ENCODE data around the gene RAB31. TPM values are rescaled to one million over a fixed set of nuclear protein-coding genes. Genes with fewer than 3 reads are reported as not detected.

RAB31 gene
- total and polyA plus RNA-seq, 2 of the 13 experiments (the other 11 are each of a cell fraction or from before 2014, with no cell fraction given), result 1.1 to 1.7 TPM

- in situ Hi-C loops (cut with HindIII; ENCODE audit: extremely low pct_ligation_motif_present, low pct_unique_long_range_greater_than_20kb), result no loop called here
- H3K9me3 ChIP-seq (ENCODE audit: low read length), result no peaks in the 10 kb centered on the region
- no peak overlapping the region for H2AFZ ChIP-seq (ENCODE audit: low read length)
- FAIRE-seq (no peak), DNase-seq (ENCODE audit: low spot score) (no peak), ATAC-seq (no peak)
- 49% methylated on average over 3 of the region's 3 CpGs for WGBS (ENCODE audit: low lambda C conversion rate)
- intact Hi-C loops (cut with micrococcal nuclease; ENCODE audit: unreplicated experiment), result no loop called here
- no peaks in the 10 kb centered on the region for H3K36me3 ChIP-seq (replicated peaks in 1 of 2; ENCODE audit: control insufficient read depth in 1 of 2, insufficient read depth in 2 of 2, low read length in 2 of 2)
- peaks cover 0 to 10% of the 10 kb centered on the region in 2 experiments; a peak in 3 of 5 replicates for H3K27me3 ChIP-seq (ENCODE audit: control insufficient read depth in 1 of 2, insufficient read depth in 2 of 2, low read length in 2 of 2)
- no peak overlapping the region for H3K4me2 ChIP-seq (ENCODE audit: low read depth, low read length)
- ChIA-PET POLR2A (no interaction called here), CTCF (ENCODE audit: low intra/inter-chr PET ratio, low total read pairs) (no interaction called here)
- H3K27ac ChIP-seq (ENCODE audit: extremely low read length, insufficient read depth, low read length), result no peak overlapping the region
- no peaks in the 10 kb centered on the region for H3K79me2 ChIP-seq (ENCODE audit: insufficient read depth, low read length)
- BruUV-seq (replicated peaks), result no TSS peak
- H4K20me1 ChIP-seq (ENCODE audit: insufficient read depth, low read length), result no peaks in the 10 kb centered on the region
- H3K4me3 ChIP-seq (replicated peaks in 1 of 3; ENCODE audit: insufficient read depth in 1 of 3, low read depth in 2 of 3, low read length in 3 of 3), result no peak overlapping the region
- H3K9ac ChIP-seq (ENCODE audit: insufficient read depth, low read depth, low read length), result no peak overlapping the region
- no peaks in the 10 kb centered on the region for H3K4me1 ChIP-seq (ENCODE audit: insufficient read depth, low read length)
- TF ChIP-seq SKIL (CRISPR knock-in tag; IDR thresholded peaks at IDR 0.05; ENCODE audit: borderline replicate concordance) (no peak), HNF1A (IDR thresholded peaks at IDR 0.05; ENCODE audit: low read depth) (no peak), HNF1A (CRISPR knock-in tag; IDR thresholded peaks at IDR 0.05; ENCODE audit: borderline replicate concordance) (no peak), CBX5 (CRISPR knock-in tag; IDR thresholded peaks at IDR 0.05; ENCODE audit: borderline replicate concordance) (no peak), PRMT3 (CRISPR knock-in tag; IDR thresholded peaks at IDR 0.05; ENCODE audit: borderline replicate concordance, low read depth) (no peak), TBL1XR1 (IDR thresholded peaks at IDR 0.05; ENCODE audit: borderline replicate concordance, low read length, partially characterized antibody) (no peak), HBP1 (CRISPR knock-in tag; IDR thresholded peaks at IDR 0.05; ENCODE audit: low read depth) (no peak), ARID4A (CRISPR knock-in tag; IDR thresholded peaks at IDR 0.05; ENCODE audit: borderline replicate concordance) (no peak)
These were observed 6.9 kb downstream of the RAB31 start for GRCh38 chr18:9715088-9715343.
